ENCODE results near the gene CFAP97D1.

DNA sequence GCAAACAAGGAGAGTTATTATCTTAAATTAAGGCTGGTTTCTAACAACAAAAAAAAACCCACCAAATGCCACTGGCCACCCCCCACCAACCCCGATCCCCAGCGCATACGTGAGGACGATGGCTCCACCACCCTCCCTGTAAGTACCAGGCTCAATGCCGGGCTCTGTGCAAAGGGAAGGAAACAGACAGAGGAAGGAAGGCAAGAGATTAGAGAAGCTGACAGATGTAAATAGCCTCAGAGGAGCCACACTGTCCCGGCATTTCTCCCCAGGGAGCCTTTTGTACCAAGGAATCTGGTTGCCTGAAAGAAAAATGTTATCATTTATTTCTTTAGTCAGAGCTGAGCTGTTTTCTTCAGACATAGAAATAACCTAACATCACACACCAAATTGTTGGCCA, 34.7 kb upstream of the CFAP97D1 start:
- TF ChIP-seq FOXA1 (IDR thresholded peaks at IDR 0.05) (no peak), FOXM1 (IDR thresholded peaks at IDR 0.05; ENCODE audit: borderline replicate concordance) (no peak), FOXK2 (IDR thresholded peaks at IDR 0.05) (no peak)

Measured in HEK293T (cell line).